Left ventricle myocardium inferior (tissue), 1 donor: Measurements from ENCODE around the gene DEK. TPM values are rescaled to one million over a fixed set of nuclear protein-coding genes. Genes with fewer than 3 reads are reported as not detected.

Experiments used
- DNase-seq: peaks from one replicate; pipeline ENCODE4 v3.0.0-alpha.2; 2020
- H3K27ac ChIP-seq: fragments of 200-600 bp; replicated peaks from 2 replicates; pipeline ENCODE4 v1.8.0; 2021
- H3K27me3 ChIP-seq: fragments of 200-600 bp; 2 replicates; pipeline ENCODE4 v1.8.0; 2021; ENCODE audit warnings: low read depth
- H3K36me3 ChIP-seq: fragments of 200-600 bp; 2 replicates; pipeline ENCODE4 v1.8.0; 2021
- H3K4me1 ChIP-seq: fragments of 200-600 bp; 2 replicates; pipeline ENCODE4 v1.8.0; 2021
- H3K4me3 ChIP-seq: fragments of 200-600 bp; 2 replicates; pipeline ENCODE4 v1.8.0; 2021; ENCODE audit warnings: mild to moderate bottlenecking, moderate library complexity
- H3K9me3 ChIP-seq: fragments of 200-600 bp; replicated peaks from 2 replicates; pipeline ENCODE4 v1.8.0; 2021
- intact Hi-C: fragments of 100-400 bp; cut with micrococcal nuclease; formaldehyde crosslinking; loops from one replicate; pipeline ENCODE4 v1.11.0; 2022
- total RNA-seq: library from RNA; stranded (reverse); fragmentation: NEBNext Ultra II Directional; extraction: Animal tissue kit (Norgen Biotek cat#: 25700); gene quantifications from one replicate; pipeline ENCODE4 v1.2.1, GENCODE V29; 2021
- TF ChIP-seq, protein P1 (sequence below): fragments of 200-600 bp; IDR thresholded peaks from 2 replicates; pipeline ENCODE4 v1.8.0; 2021; ENCODE audit warnings: antibody characterized with exemption, mild to moderate bottlenecking, borderline replicate concordance
- donor health status: DM: no; HTN: yes; CAD: no; lungs with severe emphysema.

The DEK gene
- total RNA-seq, 1 donor from 2014 or later: 54.0 TPM

DNA sequence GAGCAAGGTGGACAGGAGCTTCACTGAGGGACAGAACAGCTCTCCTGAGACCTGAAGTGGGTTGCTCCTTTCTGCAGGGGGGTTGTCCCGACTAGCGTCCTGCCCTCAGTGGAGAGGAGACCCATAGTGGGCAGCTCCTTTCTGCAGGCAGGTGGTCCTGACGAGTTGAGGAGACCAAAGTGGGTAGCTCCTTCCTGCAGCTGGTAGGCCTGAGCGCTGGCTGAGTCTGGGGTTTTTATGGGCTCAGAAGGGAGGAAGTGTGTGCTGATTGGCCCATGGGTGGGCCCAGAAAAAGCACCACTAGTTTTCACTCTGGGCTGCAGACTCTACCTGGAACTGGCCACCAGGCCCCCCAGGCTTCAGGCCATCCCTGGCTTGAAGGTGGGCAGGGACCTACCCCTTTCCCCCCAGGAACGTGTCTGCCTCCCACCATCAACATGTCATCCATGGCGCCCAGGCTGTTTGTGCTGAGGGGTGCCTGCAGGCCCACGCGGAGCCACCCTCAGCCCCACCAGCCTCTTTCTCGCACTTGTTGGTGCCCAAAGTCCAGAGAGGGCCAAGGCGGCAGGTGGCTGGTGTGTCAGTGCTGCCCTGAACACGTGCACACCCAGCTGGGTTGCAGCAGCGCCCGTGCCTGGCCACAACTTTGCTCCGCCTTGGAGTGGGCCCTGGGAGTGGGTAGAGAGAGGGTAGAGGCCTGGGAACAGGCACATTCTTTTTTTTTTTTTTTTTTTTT lies 1.6 kb upstream of the DEK start:
- intact Hi-C loops: no loop called here
- Histone ChIP-seq H3K4me1 (peaks cover 37% of the 10 kb centered on the region), H3K9me3 (no peaks in the 10 kb centered on the region), H3K27ac (no peak overlapping the region), H3K27me3 (no peaks in the 10 kb centered on the region), H3K4me3 (no peak overlapping the region), H3K36me3 (no peaks in the 10 kb centered on the region)
- TF ChIP-seq, protein P1, sequence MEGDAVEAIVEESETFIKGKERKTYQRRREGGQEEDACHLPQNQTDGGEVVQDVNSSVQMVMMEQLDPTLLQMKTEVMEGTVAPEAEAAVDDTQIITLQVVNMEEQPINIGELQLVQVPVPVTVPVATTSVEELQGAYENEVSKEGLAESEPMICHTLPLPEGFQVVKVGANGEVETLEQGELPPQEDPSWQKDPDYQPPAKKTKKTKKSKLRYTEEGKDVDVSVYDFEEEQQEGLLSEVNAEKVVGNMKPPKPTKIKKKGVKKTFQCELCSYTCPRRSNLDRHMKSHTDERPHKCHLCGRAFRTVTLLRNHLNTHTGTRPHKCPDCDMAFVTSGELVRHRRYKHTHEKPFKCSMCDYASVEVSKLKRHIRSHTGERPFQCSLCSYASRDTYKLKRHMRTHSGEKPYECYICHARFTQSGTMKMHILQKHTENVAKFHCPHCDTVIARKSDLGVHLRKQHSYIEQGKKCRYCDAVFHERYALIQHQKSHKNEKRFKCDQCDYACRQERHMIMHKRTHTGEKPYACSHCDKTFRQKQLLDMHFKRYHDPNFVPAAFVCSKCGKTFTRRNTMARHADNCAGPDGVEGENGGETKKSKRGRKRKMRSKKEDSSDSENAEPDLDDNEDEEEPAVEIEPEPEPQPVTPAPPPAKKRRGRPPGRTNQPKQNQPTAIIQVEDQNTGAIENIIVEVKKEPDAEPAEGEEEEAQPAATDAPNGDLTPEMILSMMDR: no peak
- DNase-seq: no peak

DNA sequence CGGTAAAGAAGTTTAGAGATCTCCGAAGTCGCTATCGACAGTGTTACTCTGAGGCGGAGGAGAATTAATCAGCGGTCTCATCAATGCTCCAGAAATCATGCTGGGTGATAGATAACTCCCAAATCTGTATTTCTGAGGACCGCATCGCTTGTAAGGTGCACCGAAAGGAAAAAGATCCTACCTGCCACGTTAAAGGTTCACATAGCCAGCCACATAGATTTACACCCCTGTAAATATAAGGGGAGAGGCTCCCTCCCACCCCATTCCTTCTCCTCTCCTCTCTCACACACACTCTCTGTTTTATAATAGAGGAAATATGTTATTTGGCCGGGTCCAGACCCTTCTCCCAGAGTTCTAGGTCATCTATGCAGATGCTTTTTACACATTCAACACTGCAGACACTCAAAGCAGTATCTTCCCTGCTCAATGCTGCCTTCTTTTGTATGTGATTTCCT lies 620 bp upstream of the DEK start:
- Histone ChIP-seq H3K27me3 (no peaks in the 10 kb centered on the region), H3K9me3 (no peaks in the 10 kb centered on the region), H3K4me1 (peaks cover 47% of the 10 kb centered on the region), H3K27ac (peak overlapping the region; percentile 95), H3K36me3 (no peaks in the 10 kb centered on the region), H3K4me3 (peak overlapping the region; percentile 89)
- intact Hi-C loops: no loop called here
- TF ChIP-seq, protein P1: peak; percentile 5
- DNase-seq: no peak

DNA sequence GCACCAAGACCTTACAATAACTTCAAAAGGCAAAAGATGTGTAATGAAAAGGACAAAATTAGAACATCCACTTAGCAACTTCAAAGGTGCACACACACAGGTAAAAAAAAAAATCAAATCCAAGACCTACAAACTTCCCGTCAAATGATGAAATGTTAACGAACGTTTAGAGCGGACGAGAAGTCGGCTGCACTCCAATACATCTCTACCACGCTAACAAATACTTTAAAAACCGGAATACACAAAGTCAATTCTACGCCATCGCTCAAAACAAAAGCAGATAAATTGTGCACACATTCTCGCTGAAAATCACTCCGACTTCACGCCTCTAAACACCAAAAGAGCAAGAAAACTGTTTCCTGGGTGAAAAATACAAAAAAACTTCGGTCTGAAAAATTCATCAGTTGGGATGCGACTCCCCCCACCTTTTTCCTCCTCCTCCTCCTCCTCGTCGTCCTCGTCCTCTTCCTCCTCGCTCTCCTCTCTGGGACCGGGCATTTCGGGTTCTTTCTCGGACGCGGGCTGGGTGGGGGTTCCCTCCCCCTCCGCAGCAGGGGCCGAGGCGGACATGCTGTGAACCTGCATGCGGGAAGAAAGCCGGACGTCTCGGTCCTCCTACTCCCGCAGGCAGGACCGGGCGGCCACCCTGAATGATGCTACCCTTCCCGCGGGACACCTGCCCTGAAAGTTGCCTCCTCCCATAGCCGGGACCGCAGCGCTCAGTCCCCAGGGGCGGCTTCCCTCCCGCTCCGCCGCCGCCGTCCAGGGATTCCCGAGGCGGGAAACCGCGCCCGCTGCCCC lies 712 bp downstream of the DEK start:
- Histone ChIP-seq H3K27me3 (no peaks in the 10 kb centered on the region), H3K4me3 (peak overlapping the region; percentile 89), H3K9me3 (no peaks in the 10 kb centered on the region), H3K4me1 (peaks cover 54% of the 10 kb centered on the region), H3K27ac (peak overlapping the region; percentile 95), H3K36me3 (no peaks in the 10 kb centered on the region)
- intact Hi-C loops: no loop called here
- TF ChIP-seq, protein P1: no peak
- DNase-seq: no peak

DNA sequence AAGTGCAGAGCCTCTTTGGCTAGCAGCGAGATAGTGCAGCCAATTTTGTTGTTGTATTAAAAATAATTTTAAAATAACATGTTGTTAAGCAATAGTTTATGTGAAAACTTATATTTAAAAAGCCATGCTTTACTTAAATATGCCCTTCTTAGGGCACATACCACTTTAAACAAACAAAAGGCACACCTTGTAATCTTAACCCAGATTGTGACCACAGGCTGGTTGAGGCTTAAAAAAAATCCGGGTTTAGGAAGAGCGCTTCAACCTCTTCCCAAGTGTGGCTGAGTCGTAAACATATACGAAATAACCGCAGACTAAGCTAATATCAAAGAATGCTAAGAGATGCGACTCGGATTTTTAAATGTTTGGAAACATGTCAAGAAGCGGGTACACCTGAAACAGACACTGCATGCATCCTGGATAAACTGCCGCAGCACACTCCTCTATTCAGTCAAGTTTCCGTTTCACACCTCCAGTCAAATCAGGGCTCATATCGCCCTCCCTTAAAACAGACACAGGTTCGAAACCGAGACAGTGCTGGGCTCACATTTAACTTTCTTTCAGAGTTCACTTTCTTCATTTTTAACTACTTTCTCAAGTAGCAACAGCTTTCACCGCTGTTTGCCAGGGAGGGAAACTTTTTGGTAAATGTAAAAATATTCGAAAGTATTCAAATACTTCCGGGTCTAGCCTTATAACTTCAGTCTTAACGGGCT lies 1.5 kb downstream of the DEK start:
- peak overlapping the region; percentile 95 for H3K27ac ChIP-seq
- intact Hi-C loops: no loop called here

DNA sequence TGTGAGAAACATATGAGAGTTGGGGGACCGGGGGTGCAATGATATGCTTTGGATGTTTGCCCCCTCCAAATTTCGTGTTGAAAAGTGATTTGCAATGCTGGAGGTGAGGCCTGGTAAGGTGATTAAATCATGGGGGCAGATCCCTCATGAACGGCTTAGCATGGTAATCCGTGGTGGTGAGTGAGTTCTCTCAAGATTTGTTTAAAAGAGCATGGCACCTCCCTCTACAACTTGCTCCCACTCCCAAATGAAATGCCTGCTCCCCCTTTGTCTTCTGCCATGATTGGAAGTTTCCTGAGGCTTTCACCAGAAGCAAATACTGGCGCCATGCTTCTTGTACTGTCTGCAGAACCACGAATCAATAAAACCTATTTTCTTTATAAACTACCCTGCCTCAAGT lies 2.5 kb downstream of the DEK start:
- Histone ChIP-seq H3K4me3 (peak overlapping the region; percentile 89), H3K27ac (no peak overlapping the region), H3K9me3 (no peaks in the 10 kb centered on the region), H3K4me1 (peaks cover 54% of the 10 kb centered on the region), H3K36me3 (peaks cover 9% of the 10 kb centered on the region), H3K27me3 (no peaks in the 10 kb centered on the region)
- intact Hi-C loops: no loop called here
- no peak for DNase-seq
- TF ChIP-seq, protein P1: no peak

More for the DNA sequence above, 1.5 kb downstream of the DEK start:
- peaks cover 54% of the 10 kb centered on the region for H3K4me1 ChIP-seq
- DNase-seq: no peak
- peak overlapping the region; percentile 89 for H3K4me3 ChIP-seq
- no peaks in the 10 kb centered on the region for H3K27me3 ChIP-seq
- TF ChIP-seq, protein P1: no peak
- no peaks in the 10 kb centered on the region for H3K9me3 ChIP-seq
- no peaks in the 10 kb centered on the region for H3K36me3 ChIP-seq
